Measurements from ENCODE around the gene GAS1.

The GAS1 gene

GRCh38 chr9:86947146-86948073 is at the start of gene GAS1:
Gene GAS1 (minus strand): TSS chr9:86947506. CDS start chr9:86946779, 727 bp downstream.
- ATAC-seq (replicated peaks), result peak; percentile 84 to 86
- H3K27ac Mint-ChIP-seq, result peak within 1 kb of the TSS; percentile 69
- peak within 1 kb of the TSS; percentile 80 to 84 for H3K4me3 Mint-ChIP-seq
- peak; percentile 43 for DNase-seq
- H3K36me3 Mint-ChIP-seq, result no peaks in the 10 kb centered on the region
- peaks cover 0 to 5% of the 10 kb centered on the region in 2 donors for H3K9me3 Mint-ChIP-seq
- H3K4me1 Mint-ChIP-seq, result peaks cover 8 to 22% of the 10 kb centered on the region in 2 donors
- peaks cover 39 to 54% of the 10 kb centered on the region in 2 donors for H3K27me3 Mint-ChIP-seq

DNA sequence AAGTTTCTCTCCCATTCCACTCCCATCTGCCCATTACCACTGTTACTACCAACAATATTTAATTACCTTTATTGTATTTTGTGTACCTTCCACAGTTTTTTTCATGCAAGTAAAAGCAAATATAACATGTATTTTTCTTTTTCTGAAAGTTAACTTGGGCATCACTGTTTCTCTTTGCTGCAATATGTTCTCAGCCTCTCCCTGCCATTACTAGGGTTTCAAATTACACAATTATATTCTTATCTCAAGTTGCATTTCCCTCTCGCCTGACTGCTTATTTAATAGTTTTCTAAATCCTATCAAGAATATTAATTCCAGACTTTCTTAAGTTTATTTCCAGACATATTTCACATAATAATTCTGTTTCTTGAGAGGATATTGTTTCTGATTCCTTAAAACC is 46.9 kb upstream of the GAS1 start:
- Mint-ChIP-seq H3K27me3 (peaks cover 4 to 6% of the 10 kb centered on the region in 2 donors), H3K4me3 (no peak overlapping the region), H3K36me3 (no peaks in the 10 kb centered on the region), H3K27ac (no peak overlapping the region), H3K4me1 (no peaks in the 10 kb centered on the region), H3K9me3 (no peaks in the 10 kb centered on the region)
- ATAC-seq (replicated peaks) (no peak), DNase-seq (no peak)

DNA sequence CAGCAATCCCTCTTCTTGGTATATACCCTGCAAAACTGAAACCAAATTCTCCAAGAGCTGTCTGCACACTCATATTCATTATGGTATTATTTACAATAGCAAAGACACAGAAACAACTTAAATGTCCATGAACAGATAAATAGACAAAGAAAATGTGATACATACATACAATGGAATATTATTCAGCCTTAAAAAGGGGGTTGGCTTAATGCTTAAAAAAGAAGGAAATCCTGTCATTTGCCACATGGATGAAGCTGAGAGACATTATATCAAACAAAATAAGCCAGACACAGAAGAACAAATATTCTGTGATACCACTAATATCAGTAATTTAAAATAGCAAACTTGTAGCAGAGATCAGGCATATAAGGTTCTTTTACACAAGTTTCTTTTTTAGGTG is 46.5 kb upstream of the GAS1 start:
- H3K4me3 Mint-ChIP-seq, result no peak overlapping the region
- H3K27ac Mint-ChIP-seq, result no peak overlapping the region
- ATAC-seq (replicated peaks) (no peak), DNase-seq (no peak)
- no peaks in the 10 kb centered on the region for H3K36me3 Mint-ChIP-seq
- no peaks in the 10 kb centered on the region for H3K9me3 Mint-ChIP-seq
- no peaks in the 10 kb centered on the region for H3K4me1 Mint-ChIP-seq
- peaks cover 4 to 6% of the 10 kb centered on the region in 2 donors for H3K27me3 Mint-ChIP-seq

DNA sequence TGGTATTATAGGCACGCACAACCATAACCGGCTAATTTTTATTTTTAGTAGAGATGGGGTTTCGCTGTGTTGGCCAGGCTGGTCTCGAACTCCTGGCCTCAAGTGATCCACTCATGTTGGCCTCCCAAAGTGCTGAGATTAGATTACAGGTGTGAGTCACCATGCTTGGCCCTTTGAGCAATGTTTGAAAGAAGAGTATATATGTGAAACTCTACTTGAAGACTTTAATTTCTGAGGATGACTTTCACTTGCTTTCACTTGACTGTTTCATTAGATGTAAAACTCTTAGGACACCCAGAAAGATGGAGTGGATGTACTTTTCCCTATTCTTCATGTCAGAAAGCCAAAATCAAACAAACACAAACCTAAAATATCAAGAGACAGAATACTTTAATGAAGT is 43.8 kb upstream of the GAS1 start:
- Mint-ChIP-seq H3K4me3 (no peak overlapping the region), H3K36me3 (no peaks in the 10 kb centered on the region), H3K9me3 (peaks cover 0 to 3% of the 10 kb centered on the region in 2 donors), H3K27me3 (peaks cover 0 to 6% of the 10 kb centered on the region in 2 donors), H3K4me1 (no peaks in the 10 kb centered on the region), H3K27ac (no peak overlapping the region)
- DNase-seq (no peak), ATAC-seq (replicated peaks) (no peak)

DNA sequence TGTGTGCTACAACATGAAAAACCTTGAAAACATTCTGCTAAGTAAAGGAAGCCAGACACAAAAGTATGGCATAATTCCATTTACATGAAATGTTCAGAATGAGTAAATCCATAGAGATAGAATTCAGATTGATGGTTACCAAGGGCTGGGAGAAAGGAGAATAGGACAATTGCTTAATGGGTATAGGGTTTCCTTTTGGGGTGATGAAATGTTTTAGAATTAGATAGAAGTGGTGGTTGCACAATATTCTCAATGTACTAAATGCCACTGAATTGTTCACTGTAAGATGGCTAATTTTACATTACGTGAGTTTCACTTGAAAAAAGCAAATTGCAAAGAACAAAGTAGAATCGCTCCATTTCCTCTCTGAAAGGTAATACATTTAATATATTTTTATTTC is 43.0 kb upstream of the GAS1 start:
- Mint-ChIP-seq H3K27ac (no peak overlapping the region), H3K4me1 (no peaks in the 10 kb centered on the region), H3K36me3 (no peaks in the 10 kb centered on the region), H3K4me3 (no peak overlapping the region), H3K9me3 (peaks cover 0 to 3% of the 10 kb centered on the region in 2 donors), H3K27me3 (peaks cover 0 to 6% of the 10 kb centered on the region in 2 donors)
- no peak for ATAC-seq (replicated peaks)
- DNase-seq, result no peak

- H3K9me3 Mint-ChIP-seq, result peaks cover 0 to 3% of the 10 kb centered on the region in 2 donors
- DNase-seq, result no peak
- H3K4me3 Mint-ChIP-seq, result no peak overlapping the region
- no peak overlapping the region for H3K27ac Mint-ChIP-seq
- no peaks in the 10 kb centered on the region for H3K4me1 Mint-ChIP-seq
- no peaks in the 10 kb centered on the region for H3K36me3 Mint-ChIP-seq
- H3K27me3 Mint-ChIP-seq, result peaks cover 0 to 4% of the 10 kb centered on the region in 2 donors
- ATAC-seq (replicated peaks), result no peak
These were observed 40.6 kb upstream of the GAS1 start for GRCh38 chr9:86987900-86988299.

GRCh38 chr9:86985132-86985647 is 37.9 kb upstream of the GAS1 start:
- H3K4me3 Mint-ChIP-seq, result no peak overlapping the region
- H3K27ac Mint-ChIP-seq, result no peak overlapping the region
- ATAC-seq (replicated peaks) (no peak), DNase-seq (no peak)
- H3K27me3 Mint-ChIP-seq, result no peaks in the 10 kb centered on the region
- peaks cover 0 to 3% of the 10 kb centered on the region in 2 donors for H3K9me3 Mint-ChIP-seq
- H3K4me1 Mint-ChIP-seq, result no peaks in the 10 kb centered on the region
- no peaks in the 10 kb centered on the region for H3K36me3 Mint-ChIP-seq

GRCh38 chr9:86983620-86984259 is 36.4 kb upstream of the GAS1 start:
- Mint-ChIP-seq H3K27ac (no peak overlapping the region), H3K36me3 (no peaks in the 10 kb centered on the region), H3K27me3 (no peaks in the 10 kb centered on the region), H3K9me3 (peaks cover 0 to 3% of the 10 kb centered on the region in 2 donors), H3K4me1 (no peaks in the 10 kb centered on the region), H3K4me3 (no peak overlapping the region)
- DNase-seq, result no peak
- no peak for ATAC-seq (replicated peaks)

- H3K4me1 Mint-ChIP-seq, result no peaks in the 10 kb centered on the region
- no peak for DNase-seq
- H3K9me3 Mint-ChIP-seq, result peaks cover 0 to 3% of the 10 kb centered on the region in 2 donors
- no peak overlapping the region for H3K4me3 Mint-ChIP-seq
- no peaks in the 10 kb centered on the region for H3K36me3 Mint-ChIP-seq
- H3K27me3 Mint-ChIP-seq, result no peaks in the 10 kb centered on the region
- H3K27ac Mint-ChIP-seq, result no peak overlapping the region
- ATAC-seq (replicated peaks), result no peak
These were observed 35.9 kb upstream of the GAS1 start for GRCh38 chr9:86983249-86983619.

- ATAC-seq (replicated peaks), result no peak
- H3K27me3 Mint-ChIP-seq, result peaks cover 0 to 3% of the 10 kb centered on the region in 2 donors
- DNase-seq, result no peak
- no peak overlapping the region for H3K27ac Mint-ChIP-seq
- no peaks in the 10 kb centered on the region for H3K36me3 Mint-ChIP-seq
- H3K9me3 Mint-ChIP-seq, result no peaks in the 10 kb centered on the region
- H3K4me1 Mint-ChIP-seq, result no peaks in the 10 kb centered on the region
- H3K4me3 Mint-ChIP-seq, result no peak overlapping the region
These were observed 33.5 kb upstream of the GAS1 start for GRCh38 chr9:86980802-86981201.

DNA sequence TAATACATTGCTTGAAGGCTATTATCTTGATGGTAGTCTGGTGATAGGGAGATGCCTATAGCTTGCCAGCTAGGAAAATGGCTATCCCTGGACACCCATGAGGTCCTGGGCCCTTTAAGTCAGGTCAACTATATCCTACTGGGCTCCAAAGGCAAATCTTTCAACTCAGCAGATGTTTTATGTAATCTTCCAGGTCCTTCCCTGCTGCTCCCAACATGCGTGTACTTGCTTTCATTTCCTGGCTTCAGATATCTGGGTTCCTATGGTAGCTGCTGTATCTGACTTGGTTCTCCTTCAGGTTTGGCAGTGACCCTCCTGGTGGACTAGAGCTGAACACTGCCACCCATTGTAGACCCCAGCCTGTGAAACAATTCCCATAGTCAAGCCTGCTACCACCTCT is 32.4 kb upstream of the GAS1 start:
- Mint-ChIP-seq H3K27ac (no peak overlapping the region), H3K4me1 (no peaks in the 10 kb centered on the region), H3K27me3 (peaks cover 0 to 3% of the 10 kb centered on the region in 2 donors), H3K9me3 (no peaks in the 10 kb centered on the region), H3K4me3 (no peak overlapping the region), H3K36me3 (no peaks in the 10 kb centered on the region)
- no peak for DNase-seq
- ATAC-seq (replicated peaks), result no peak

DNA sequence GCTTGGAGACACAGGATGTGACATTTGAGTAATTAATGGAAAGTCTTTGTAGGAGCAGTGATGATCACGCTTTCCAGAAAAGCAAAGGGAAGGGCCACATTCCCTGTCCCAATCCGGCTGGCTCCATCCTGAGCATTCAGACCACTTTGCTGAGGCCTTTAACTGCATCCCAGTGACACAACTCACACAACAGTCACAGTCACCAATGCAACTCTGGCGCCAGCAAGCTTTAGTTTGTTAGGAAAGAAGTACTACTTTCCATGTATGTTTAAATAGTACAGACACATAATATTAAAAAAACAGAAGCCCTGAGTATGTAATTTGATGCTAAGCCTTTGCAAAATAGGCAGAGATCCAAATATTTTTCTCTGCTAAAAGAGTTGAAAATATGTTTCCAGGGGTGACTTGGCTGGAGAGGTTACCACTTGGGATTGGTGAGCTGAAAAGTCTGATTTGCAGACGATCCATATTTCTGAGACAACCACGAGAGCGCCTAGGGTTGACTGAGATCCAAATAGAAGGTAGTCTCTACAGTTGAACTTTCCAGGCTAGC is 31.7 kb upstream of the GAS1 start:
- Mint-ChIP-seq H3K4me3 (no peak overlapping the region), H3K4me1 (no peaks in the 10 kb centered on the region), H3K27me3 (peaks cover 0 to 3% of the 10 kb centered on the region in 2 donors), H3K36me3 (no peaks in the 10 kb centered on the region), H3K27ac (no peak overlapping the region), H3K9me3 (no peaks in the 10 kb centered on the region)
- DNase-seq, result no peak
- ATAC-seq (replicated peaks), result no peak

- H3K4me3 Mint-ChIP-seq, result no peak overlapping the region
- H3K9me3 Mint-ChIP-seq, result no peaks in the 10 kb centered on the region
- H3K27ac Mint-ChIP-seq, result no peak overlapping the region
- H3K4me1 Mint-ChIP-seq, result no peaks in the 10 kb centered on the region
- H3K27me3 Mint-ChIP-seq, result peaks cover 0 to 3% of the 10 kb centered on the region in 2 donors
- DNase-seq (no peak), ATAC-seq (replicated peaks) (no peak)
- no peaks in the 10 kb centered on the region for H3K36me3 Mint-ChIP-seq
These were observed 31.1 kb upstream of the GAS1 start for GRCh38 chr9:86978413-86978812.

DNA sequence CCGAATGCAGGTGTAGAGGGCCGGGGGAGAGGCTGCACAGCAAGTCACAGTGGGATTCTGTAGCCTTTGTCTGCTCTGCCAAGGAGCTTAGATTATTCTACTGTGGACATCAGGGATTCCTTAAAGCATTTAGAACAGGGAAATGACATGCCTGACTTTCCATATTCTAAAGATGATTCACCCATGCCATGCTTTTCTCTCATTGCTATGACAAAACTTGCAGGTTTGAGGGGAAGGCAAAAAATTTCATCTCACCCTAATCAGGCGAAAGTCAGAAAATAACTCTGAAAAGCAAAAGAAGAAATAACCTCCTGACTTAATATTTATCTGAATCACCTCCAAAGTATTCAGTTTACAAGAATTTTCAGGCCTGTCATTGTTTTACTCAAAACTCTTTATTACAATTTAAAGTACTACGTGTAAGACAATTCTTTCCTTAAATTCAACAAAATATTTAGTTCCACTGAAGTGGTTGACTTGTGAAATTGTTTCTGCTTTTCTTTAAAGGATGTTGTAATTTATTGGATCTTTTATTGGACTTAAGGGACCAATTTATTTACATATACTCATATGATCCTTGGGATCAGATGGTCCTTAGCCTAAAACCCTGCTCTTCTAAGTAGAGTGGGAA is 30.0 kb upstream of the GAS1 start:
- Mint-ChIP-seq H3K4me3 (no peak overlapping the region), H3K27me3 (peaks cover 0 to 11% of the 10 kb centered on the region in 2 donors)
- DNase-seq, result no peak

More for the DNA sequence above, 30.0 kb upstream of the GAS1 start:
- Mint-ChIP-seq H3K36me3 (no peaks in the 10 kb centered on the region), H3K4me1 (no peaks in the 10 kb centered on the region), H3K9me3 (no peaks in the 10 kb centered on the region), H3K27ac (no peak overlapping the region)
- no peak for ATAC-seq (replicated peaks)

All from stimulated activated naive B cell treated with anti-CD40 and anti-IgM and Interleukin-4, amounts not matched to agents 10 μg/mL and 1 μg/mL and 100 μg/mL, for 72 hours (primary cell).